GM03348 (cell line): ENCODE measurements around the gene EPRS1.
"Not testable (repeated sequence)": the region's sequence is repeated elsewhere in the genome, so short reads cannot be mapped to it uniquely, and the experiment has no call there.

Experiments used
- DNase-seq: peaks from one replicate; pipeline ENCODE4 v3.0.0; 2012; ENCODE audit warnings: low spot score

The EPRS1 gene

DNA sequence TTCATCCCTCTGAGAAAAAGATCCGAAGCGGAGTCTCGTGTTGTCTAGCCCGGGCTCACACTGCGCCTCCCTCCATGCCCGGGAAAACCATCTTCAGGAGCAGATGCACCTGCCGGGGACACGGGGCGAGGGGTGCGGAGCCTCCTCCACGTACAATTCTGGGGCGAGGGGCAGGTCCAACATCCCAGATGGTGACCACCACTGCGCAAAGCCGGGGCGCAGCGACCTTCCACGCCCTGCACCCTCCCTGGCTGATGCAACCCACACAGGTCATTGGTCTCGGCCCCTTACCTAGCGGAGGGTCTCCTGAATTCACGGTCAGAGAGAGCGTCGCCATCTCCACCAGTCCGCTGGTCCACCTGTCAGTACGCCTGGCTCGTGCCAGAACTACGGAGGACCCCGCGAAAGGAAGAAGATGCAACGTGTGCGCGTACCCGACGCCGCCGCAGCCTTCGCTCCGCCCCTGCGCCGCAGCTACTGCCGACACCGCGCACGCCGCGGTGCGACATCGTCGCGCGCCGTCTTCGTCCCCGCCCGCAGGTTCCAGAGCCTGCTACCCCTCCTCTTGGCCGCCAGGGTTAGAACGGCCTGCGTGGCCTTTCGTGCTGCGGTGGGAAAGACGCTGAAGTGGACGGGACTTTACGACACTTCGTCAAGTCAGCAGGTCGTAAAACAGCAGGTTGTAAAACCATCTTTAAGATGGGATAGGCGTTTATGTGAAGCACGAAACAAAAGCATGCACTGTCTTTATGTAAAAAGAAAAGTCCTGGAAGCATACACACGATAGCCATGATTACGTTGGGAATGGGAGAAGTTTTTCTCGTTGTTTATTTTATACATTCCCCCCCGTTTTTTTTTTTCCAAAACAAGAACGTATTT is at the start of gene EPRS1:
Gene EPRS1, minus strand, starts transcription at position 454 of the 879 bp plus-strand sequence. Its CDS starts 117 bp downstream, at position 337.
- DNase-seq = peak; percentile 96

- DNase-seq = peak; percentile 98
Measured at GRCh38 chr1:220094016-220094911, 48.0 kb upstream of the EPRS1 start, which contains the start of gene IARS2. Gene IARS2 (plus strand): TSS chr1:220094132. CDS start chr1:220094217, 85 bp downstream.

- DNase-seq = no peak
Measured at GRCh38 chr1:220093361-220094015, 47.2 kb upstream of the EPRS1 start.

DNA sequence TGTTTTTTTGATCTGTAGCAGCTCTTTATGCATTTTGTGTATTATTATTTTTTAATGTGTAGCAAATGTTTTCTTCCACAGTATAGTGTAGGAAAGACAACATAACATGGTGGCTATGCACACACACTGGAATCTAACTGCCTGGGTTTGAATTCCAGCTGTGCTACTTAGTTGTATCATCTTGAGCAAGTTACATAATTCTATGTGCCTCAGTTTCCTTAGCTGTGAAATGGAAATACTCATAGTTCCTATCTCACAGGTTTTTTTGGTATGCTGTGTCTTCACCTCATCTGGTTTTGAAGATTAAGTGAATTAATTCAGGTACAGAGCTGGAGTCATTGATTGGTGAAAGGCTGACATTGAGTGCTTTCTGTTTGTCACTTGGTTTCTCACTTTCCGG is 46.4 kb upstream of the EPRS1 start:
- DNase-seq = no peak

- peak; percentile 92 for DNase-seq
Measured at GRCh38 chr1:220089650-220090556, 43.6 kb upstream of the EPRS1 start, which contains the start of gene BPNT1. Gene BPNT1 (minus strand): TSS chr1:220089788. CDS start chr1:220079846, 9,942 bp downstream.

DNA sequence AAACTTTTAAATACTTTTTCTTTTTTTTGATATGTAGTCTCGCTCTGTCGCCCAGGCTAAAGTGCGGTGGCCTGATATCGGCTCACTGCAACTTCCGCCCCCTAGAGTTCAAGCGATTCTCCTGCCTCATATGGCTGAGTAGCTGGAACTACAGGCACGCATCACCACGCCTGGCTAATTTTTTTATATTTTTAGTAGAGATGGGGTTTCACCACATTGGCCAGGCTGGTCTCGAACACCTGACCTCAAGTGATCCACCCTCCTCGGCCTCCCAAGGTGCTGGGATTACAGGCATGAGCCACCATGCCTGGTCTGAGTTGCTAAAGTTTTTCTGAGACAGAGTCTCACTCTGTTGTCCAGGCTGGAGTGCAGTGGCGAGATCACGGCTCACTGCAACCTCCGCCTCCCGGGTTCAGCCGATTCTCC is 40.0 kb upstream of the EPRS1 start:
- not testable (repeated sequence) for DNase-seq

DNA sequence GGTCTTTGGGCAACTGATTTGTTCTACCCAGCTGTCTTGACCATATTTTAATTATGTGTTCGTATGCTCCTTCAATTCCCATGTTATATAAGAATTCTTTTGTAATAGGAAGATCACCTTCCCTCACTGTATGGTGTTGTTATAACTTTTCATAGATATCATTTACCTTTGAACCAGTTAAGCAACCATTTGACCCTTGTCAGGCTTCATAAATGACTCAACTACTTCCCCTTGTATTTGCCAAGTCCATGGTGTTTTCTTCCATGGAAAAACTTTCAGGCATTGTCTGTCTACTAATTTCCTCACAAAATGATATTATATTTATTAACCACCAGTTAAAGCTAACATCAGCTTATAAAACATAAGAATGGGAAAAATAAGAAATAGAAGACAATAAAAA is 38.2 kb upstream of the EPRS1 start:
- DNase-seq = no peak

GRCh38 chr1:220077887-220078286 is 31.6 kb upstream of the EPRS1 start:
- no peak for DNase-seq

GRCh38 chr1:220076861-220077762 is 30.8 kb upstream of the EPRS1 start:
- DNase-seq = peak; percentile 21

DNA sequence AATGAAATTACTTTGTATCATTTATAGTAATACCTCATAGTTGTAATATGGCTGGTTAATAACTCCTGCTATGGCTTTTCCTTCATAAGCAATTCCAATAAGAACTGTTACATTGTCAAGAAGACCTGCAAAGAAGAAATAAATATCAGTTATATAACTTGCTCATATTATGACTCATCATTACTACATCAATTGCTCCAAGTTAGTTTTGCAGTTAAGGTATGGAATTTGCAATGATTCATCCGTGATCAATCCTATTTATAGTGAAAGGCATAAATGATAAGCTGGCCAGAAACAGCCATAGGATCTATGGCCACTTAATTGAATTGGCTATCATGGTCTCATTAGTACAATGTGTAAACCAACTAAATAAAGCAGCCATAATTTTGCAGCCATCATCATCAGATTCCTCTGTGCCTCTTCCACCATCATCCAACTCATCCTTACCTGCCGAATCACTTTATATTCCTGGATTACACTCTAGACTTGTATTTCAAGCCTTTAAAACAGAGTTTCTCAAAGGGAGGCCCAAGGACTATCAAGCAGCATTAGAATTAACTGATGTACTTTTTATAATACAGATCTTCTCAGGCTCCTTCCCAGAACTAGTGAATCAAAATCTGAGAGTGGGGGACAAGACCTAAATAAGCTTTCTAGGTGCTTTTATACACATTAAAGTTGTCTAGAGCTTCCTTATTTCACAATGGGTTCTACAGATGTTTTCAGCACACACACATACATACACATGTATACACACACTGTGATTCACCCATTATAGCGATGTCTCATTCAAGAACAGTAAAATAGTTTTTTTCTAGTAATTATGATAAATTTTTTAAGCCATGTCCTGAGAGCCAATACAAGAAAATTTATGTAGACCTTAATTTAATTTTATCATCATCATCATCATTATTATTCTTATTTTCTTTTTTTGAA is 21.2 kb upstream of the EPRS1 start:
- no peak for DNase-seq

- DNase-seq = no peak
Measured at GRCh38 chr1:220062629-220063028, 16.3 kb upstream of the EPRS1 start.

GRCh38 chr1:220060876-220061275 is 14.6 kb upstream of the EPRS1 start:
- no peak for DNase-seq

DNA sequence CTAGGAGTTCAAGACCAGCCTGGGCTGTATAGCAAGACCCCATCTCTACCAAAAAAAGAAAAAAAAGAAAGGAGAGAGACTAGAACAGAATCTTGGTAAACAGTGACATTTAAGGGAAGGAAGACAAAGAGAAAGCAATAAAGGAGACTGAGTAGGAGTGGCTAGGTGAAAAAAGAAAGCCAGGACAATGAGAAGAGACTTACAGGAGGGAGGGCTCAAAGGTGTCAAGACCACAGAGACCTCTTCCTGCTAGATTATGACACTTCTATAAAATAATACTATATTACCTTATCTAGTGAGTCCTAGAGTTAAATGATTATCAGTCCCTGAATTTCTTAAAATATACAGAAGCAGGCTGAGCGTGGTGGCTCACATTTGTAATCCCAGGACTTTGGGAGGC is 10.1 kb upstream of the EPRS1 start:
- DNase-seq = no peak

DNA sequence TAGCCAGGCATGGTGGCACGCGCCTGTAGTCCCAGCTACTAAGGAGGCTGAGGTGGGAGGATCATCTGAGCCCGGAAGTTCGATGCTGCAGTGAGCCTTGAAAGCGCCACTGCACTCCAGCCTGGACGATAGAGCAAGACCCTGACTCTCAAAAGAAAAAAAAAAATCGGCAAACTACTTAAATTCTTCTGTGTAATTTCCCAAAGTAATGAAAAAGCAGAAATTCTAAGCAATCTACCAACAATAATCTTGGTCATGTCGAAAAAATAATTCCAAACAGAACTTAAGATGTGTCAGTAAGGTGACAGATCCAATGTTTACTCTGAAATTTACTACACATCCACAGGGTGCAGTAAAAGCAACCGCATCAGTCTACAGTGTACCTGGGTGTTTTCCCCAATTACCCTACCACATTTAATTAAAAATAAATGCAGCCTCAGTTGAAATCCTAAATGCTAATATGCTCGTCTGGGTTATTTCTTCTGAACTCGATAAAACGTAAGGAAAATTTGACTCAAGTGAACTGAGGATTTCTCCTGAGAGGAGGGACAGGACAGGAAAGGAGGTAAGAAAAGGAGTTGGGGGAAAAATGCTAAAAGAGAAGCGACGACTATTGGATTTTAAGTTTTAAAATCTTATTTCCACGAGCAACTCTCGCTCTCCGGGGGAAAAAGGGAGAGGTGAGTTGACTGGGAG is 801 bp downstream of the EPRS1 start:
- DNase-seq = peak; percentile 10

DNA sequence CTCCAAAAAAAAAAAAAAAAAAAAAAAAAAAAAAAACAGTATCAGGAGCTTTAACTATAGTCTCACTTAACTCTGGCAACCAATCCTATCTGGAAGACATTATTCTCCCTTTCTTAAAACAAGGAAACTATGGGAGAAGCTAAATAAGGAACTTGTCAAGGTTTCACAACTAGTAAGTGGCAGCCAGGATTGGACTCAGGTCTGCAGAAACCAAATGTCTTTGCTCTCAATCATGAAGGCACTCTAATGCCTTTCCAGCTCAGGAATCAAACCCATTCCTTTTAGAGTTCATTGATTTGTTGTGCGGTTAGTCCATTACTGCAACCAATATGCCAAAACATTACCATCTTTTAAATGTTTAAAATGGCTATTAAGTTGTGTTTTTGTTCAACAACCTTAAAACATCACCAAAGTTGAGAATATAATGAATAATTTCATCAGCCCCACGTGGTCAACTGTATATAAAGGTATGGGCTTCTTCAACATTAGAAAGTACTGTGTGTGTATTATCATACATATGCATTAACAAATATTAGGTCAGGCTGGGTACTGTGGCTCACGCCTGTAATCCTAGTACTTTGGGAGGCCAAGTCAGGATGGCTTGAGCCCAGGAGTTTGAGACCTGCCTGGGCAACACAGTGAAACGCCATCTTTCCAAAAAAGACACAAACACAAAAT is 1.5 kb downstream of the EPRS1 start:
- no peak for DNase-seq

- DNase-seq = no peak
Measured at GRCh38 chr1:220043646-220044045, 2.7 kb downstream of the EPRS1 start.

GRCh38 chr1:220040028-220040596 is 6.2 kb downstream of the EPRS1 start:
- no peak for DNase-seq
